Keratinocyte (primary cell): ENCODE data around the gene RANBP3L. TPM values are rescaled to one million over a fixed set of nuclear protein-coding genes. Genes with fewer than 3 reads are reported as not detected.
"Not testable (repeated sequence)": the region's sequence is repeated elsewhere in the genome, so short reads cannot be mapped to it uniquely, and the experiment has no call there.

Source experiments
- DNase-seq: peaks from one replicate; pipeline ENCODE4 v3.0.0-alpha.2; 2011; ENCODE audit warnings: low read depth, missing footprints, low spot score
- FAIRE-seq: peaks from 2 replicates; lab custom pipeline; 2011; peaks lifted over from hg19 to GRCh38; lab: Jason Lieb, UNC
- H2AFZ ChIP-seq: 2 replicates; pipeline ENCODE4 v1.6.0; 2012; ENCODE audit warnings: low read length, control low read depth, inconsistent platforms; ENCODE audit not compliant: control insufficient read depth
- H3K27ac ChIP-seq: 2 replicates; pipeline ENCODE4 v1.5.1; 2011; ENCODE audit warnings: low read length; ENCODE audit not compliant: control insufficient read depth, insufficient read depth
- H3K27me3 ChIP-seq: 3 replicates; pipeline ENCODE4 v1.6.0; 2011; ENCODE audit warnings: low read length; ENCODE audit not compliant: control insufficient read depth, insufficient read depth; ENCODE audit errors: extremely low read depth
- H3K36me3 ChIP-seq, 2 experiments: 2 replicates in 1 of 2; 3 replicates in 1 of 2; pipeline ENCODE4 v1.5.1; 2011; ENCODE audit warnings: low read length in 2 of 2, mild to moderate bottlenecking in 1 of 2; ENCODE audit not compliant: control insufficient read depth in 2 of 2, insufficient read depth in 2 of 2; ENCODE audit errors: extremely low read depth in 1 of 2
- H3K4me1 ChIP-seq: 3 replicates; pipeline ENCODE4 v1.5.1; 2011; ENCODE audit warnings: low read length; ENCODE audit not compliant: control insufficient read depth, insufficient read depth; ENCODE audit errors: extremely low read depth
- H3K4me2 ChIP-seq: 3 replicates; pipeline ENCODE4 v1.6.0; 2011; ENCODE audit warnings: low read depth, low read length; ENCODE audit not compliant: control insufficient read depth, insufficient read depth; ENCODE audit errors: extremely low read depth
- H3K4me3 ChIP-seq, 3 experiments: fragments of 200-600 bp in 1 of 3; sonication (generic) in 1 of 3; 2 replicates in 2 of 3; 3 replicates in 1 of 3; pipeline ENCODE4 v1.5.1; 2011 to 2016; ENCODE audit warnings: low read length in 3 of 3, mild to moderate bottlenecking in 3 of 3, control low read depth in 2 of 3, inconsistent platforms in 1 of 3, low read depth in 1 of 3, mixed read lengths in 1 of 3, mixed run types in 1 of 3, moderate library complexity in 1 of 3; ENCODE audit not compliant: control insufficient read depth in 2 of 3, insufficient read depth in 2 of 3; ENCODE audit errors: extremely low read depth in 1 of 3
- H3K79me2 ChIP-seq: 2 replicates; pipeline ENCODE4 v1.6.0; 2012; ENCODE audit warnings: low read length; ENCODE audit not compliant: control insufficient read depth, insufficient read depth
- H3K9ac ChIP-seq: 3 replicates; pipeline ENCODE4 v1.6.0; 2011; ENCODE audit warnings: low read length; ENCODE audit not compliant: control insufficient read depth, insufficient read depth; ENCODE audit errors: extremely low read depth
- H3K9me1 ChIP-seq: 3 replicates; pipeline ENCODE4 v1.6.0; 2011; ENCODE audit warnings: low read length; ENCODE audit not compliant: control insufficient read depth, insufficient read depth; ENCODE audit errors: extremely low read depth
- H3K9me3 ChIP-seq: 2 replicates; pipeline ENCODE4 v1.5.1; 2012; ENCODE audit warnings: low read depth, low read length; ENCODE audit not compliant: control insufficient read depth
- H4K20me1 ChIP-seq: 3 replicates; pipeline ENCODE4 v1.6.0; 2011; ENCODE audit warnings: low read length; ENCODE audit not compliant: control insufficient read depth, insufficient read depth; ENCODE audit errors: extremely low read depth
- CTCF ChIP-seq, 3 experiments: IDR thresholded peaks in 1 of 3; conservative IDR thresholded peaks in 1 of 3; optimal IDR thresholded peaks in 1 of 3; 2 replicates in 2 of 3; 3 replicates in 1 of 3; pipeline versions ENCODE3 to v1.5.1; 2011; ENCODE audit warnings: low read length in 3 of 3, mild to moderate bottlenecking in 3 of 3, moderate library complexity in 2 of 3, control low read depth in 1 of 3, inconsistent platforms in 1 of 3; ENCODE audit not compliant: insufficient read depth in 2 of 3; ENCODE audit errors: extremely low read depth in 1 of 3
- EZH2 ChIP-seq: IDR thresholded peaks from one replicate; pipeline ENCODE4 v1.6.1; 2012; ENCODE audit warnings: inconsistent platforms, mild to moderate bottlenecking, low read length, moderate library complexity
- dilution Hi-C: fragments of 300-500 bp; cut with MboI; formaldehyde crosslinking; loops from one replicate; pipeline ENCODE4 v1.7.0; 2020; ENCODE audit warnings: low sequenced_read_pairs; ENCODE audit not compliant: extremely low pct_ligation_motif_present
- polyA plus RNA-seq, 5 experiments: library from polyadenylated mRNA; depleted of rRNA in 3 of 5; stranded (reverse) in 3 of 5; stranded (forward) in 1 of 5; unstranded in 1 of 5; fragments of >200 nt; gene quantifications; 1 replicate in 1 of 5; 2 replicates in 3 of 5; 3 replicates in 1 of 5; pipeline versions ENCODE4 v1.2.1 to v1.2.3, GENCODE V29; 2011 to 2012; ENCODE audit warnings: missing spikeins in 2 of 5, low read depth in 1 of 5, low replicate concordance in 1 of 5

RANBP3L gene
- polyA plus RNA-seq, 1 donor (not counting 4 experiments of a cell fraction or from before 2014, with no cell fraction given) = not detected

GRCh38 chr5:36334315-36334714 is 32.6 kb upstream of the RANBP3L start:
- Histone ChIP-seq H3K4me2 (no peak overlapping the region), H3K27me3 (no peaks in the 10 kb centered on the region), H3K9me1 (no peaks in the 10 kb centered on the region), H3K4me1 (no peaks in the 10 kb centered on the region), H3K36me3 (no peaks in the 10 kb centered on the region), H3K9ac (no peak overlapping the region), H3K79me2 (no peaks in the 10 kb centered on the region), H2AFZ (no peak overlapping the region), H4K20me1 (no peaks in the 10 kb centered on the region), H3K4me3 (no peak overlapping the region), H3K27ac (no peak overlapping the region), H3K9me3 (no peaks in the 10 kb centered on the region)
- no peak for DNase-seq
- TF ChIP-seq EZH2 = no peak
- no peak for TF ChIP-seq CTCF (optimal IDR thresholded peaks at IDR 0.05 in 1 of 3, IDR thresholded peaks at IDR 0.05 in 1 of 3, conservative IDR thresholded peaks at IDR 0.05 in 1 of 3; ENCODE audit: extremely low read depth in 1 of 3, insufficient read depth in 2 of 3, low read length in 3 of 3)
- dilution Hi-C loops = no loop called here
- FAIRE-seq = no peak

GRCh38 chr5:36332720-36333119 is 31.0 kb upstream of the RANBP3L start:
- dilution Hi-C loops = not testable (repeated sequence)

GRCh38 chr5:36325196-36325595 is 23.5 kb upstream of the RANBP3L start:
- H3K9me1 ChIP-seq = no peaks in the 10 kb centered on the region
- H3K79me2 ChIP-seq = no peaks in the 10 kb centered on the region
- no peak overlapping the region for H3K4me2 ChIP-seq
- no peak for TF ChIP-seq EZH2
- TF ChIP-seq CTCF (optimal IDR thresholded peaks at IDR 0.05 in 1 of 3, IDR thresholded peaks at IDR 0.05 in 1 of 3, conservative IDR thresholded peaks at IDR 0.05 in 1 of 3; ENCODE audit: extremely low read depth in 1 of 3, insufficient read depth in 2 of 3, low read length in 3 of 3) = no peak
- dilution Hi-C loops = no loop called here
- DNase-seq = no peak
- H3K27me3 ChIP-seq = no peaks in the 10 kb centered on the region
- no peaks in the 10 kb centered on the region for H3K9me3 ChIP-seq
- no peaks in the 10 kb centered on the region for H3K4me1 ChIP-seq
- FAIRE-seq = no peak
- H4K20me1 ChIP-seq = no peaks in the 10 kb centered on the region
- H2AFZ ChIP-seq = no peak overlapping the region
- no peak overlapping the region for H3K27ac ChIP-seq
- no peak overlapping the region for H3K9ac ChIP-seq
- H3K4me3 ChIP-seq = no peak overlapping the region
- H3K36me3 ChIP-seq = no peaks in the 10 kb centered on the region

More at GRCh38 chr5:36332720-36333119, 31.0 kb upstream of the RANBP3L start:
- not testable (repeated sequence) for H3K36me3 ChIP-seq, H3K79me2 ChIP-seq, H3K4me3 ChIP-seq, FAIRE-seq, H3K9me3 ChIP-seq, H2AFZ ChIP-seq, H3K27ac ChIP-seq, H3K27me3 ChIP-seq, H3K9me1 ChIP-seq, H3K4me1 ChIP-seq, H4K20me1 ChIP-seq, H3K4me2 ChIP-seq, H3K9ac ChIP-seq, DNase-seq
